A549 (cell line): ENCODE data around the gene ZSCAN25.

Experiments used
- CEBPB ChIP-seq, 2 experiments: fragments of >200 bp in 1 of 2; sonication (Bioruptor Twin) in 1 of 2; formaldehyde crosslinking in 1 of 2; IDR thresholded peaks; 2 replicates each; pipeline ENCODE4 v1.6.1; 2012 to 2016
- EP300 ChIP-seq, 2 experiments: fragments of >200 bp; sonication (Bioruptor Twin); formaldehyde crosslinking; IDR thresholded peaks; 2 replicates in 1 of 2; 3 replicates in 1 of 2; pipeline ENCODE4 v1.6.1; 2016 to 2017
- ESRRA ChIP-seq: fragments of 150-350 bp; IDR thresholded peaks from 2 replicates; pipeline ENCODE4 v1.6.1; 2014; ENCODE audit warnings: mild to moderate bottlenecking, low read length, borderline replicate concordance
- GATA3 ChIP-seq: IDR thresholded peaks from 2 replicates; pipeline ENCODE4 v1.6.1; 2012; ENCODE audit warnings: borderline replicate concordance
- HDAC2 ChIP-seq: fragments of 200-600 bp; sonication (generic); IDR thresholded peaks from 2 replicates; pipeline ENCODE4 v1.6.1; 2016
- MAX ChIP-seq: IDR thresholded peaks from 2 replicates; pipeline ENCODE4 v1.6.1; 2012
- POLR2A ChIP-seq: IDR thresholded peaks from 2 replicates; pipeline ENCODE4 v1.6.1; 2012; ENCODE audit warnings: mild to moderate bottlenecking, low read length
- RAD21 ChIP-seq, 2 experiments: fragments of >200 bp in 1 of 2; sonication (Bioruptor Twin) in 1 of 2; formaldehyde crosslinking in 1 of 2; IDR thresholded peaks in 1 of 2; conservative IDR thresholded peaks in 1 of 2; 2 replicates in 1 of 2; 3 replicates in 1 of 2; pipeline ENCODE4 v1.6.1; 2012 to 2018; ENCODE audit warnings: inconsistent platforms in 1 of 2

- no peak for TF ChIP-seq ESRRA
- no peak for TF ChIP-seq HDAC2
- TF ChIP-seq GATA3: no peak
- no peak for TF ChIP-seq MAX
- no peak for TF ChIP-seq EP300 (IDR thresholded peaks at IDR 0.05)
- no peak for TF ChIP-seq RAD21 (conservative IDR thresholded peaks at IDR 0.05 in 1 of 2, IDR thresholded peaks at IDR 0.05 in 1 of 2)
- TF ChIP-seq POLR2A: no peak
- TF ChIP-seq CEBPB (IDR thresholded peaks at IDR 0.05): no peak
These were observed 10.2 kb upstream of the ZSCAN25 start for GRCh38 chr7:99606531-99606930.
